Measurements from ENCODE around the gene MYBPC1.
A peak's percentile ranks its signal among the peaks of the same experiment; 100 is the strongest.

MYBPC1 gene

GRCh38 chr12:101599311-101599710 is 4.5 kb downstream of the MYBPC1 start:
- no peak for DNase-seq

GRCh38 chr12:101599771-101600484 is 5.2 kb downstream of the MYBPC1 start:
- no peak for DNase-seq

- DNase-seq: no peak
Observed at GRCh38 chr12:101604132-101604531, 9.4 kb downstream of the MYBPC1 start.

GRCh38 chr12:101607894-101608293 is 13.1 kb downstream of the MYBPC1 start:
- DNase-seq: no peak

- no peak for DNase-seq
Observed at GRCh38 chr12:101608301-101609133, 13.7 kb downstream of the MYBPC1 start.

- no peak for DNase-seq
Observed at GRCh38 chr12:101609198-101609597, 14.4 kb downstream of the MYBPC1 start.

GRCh38 chr12:101612160-101612916 is 17.6 kb downstream of the MYBPC1 start:
- DNase-seq: no peak

GRCh38 chr12:101616027-101616494 is 21.3 kb downstream of the MYBPC1 start:
- no peak for DNase-seq

- no peak for DNase-seq
Observed at GRCh38 chr12:101619026-101619786, 24.4 kb downstream of the MYBPC1 start.

- no peak for DNase-seq
Observed at GRCh38 chr12:101619858-101620761, 25.3 kb downstream of the MYBPC1 start.

GRCh38 chr12:101620762-101621133 is 26.0 kb downstream of the MYBPC1 start:
- no peak for DNase-seq

GRCh38 chr12:101628676-101629075 is 33.9 kb downstream of the MYBPC1 start:
- DNase-seq: no peak

- DNase-seq: no peak
Observed at GRCh38 chr12:101634724-101635123, 40.0 kb downstream of the MYBPC1 start.

- DNase-seq: no peak
Observed at GRCh38 chr12:101637936-101638335, 43.2 kb downstream of the MYBPC1 start.

- DNase-seq: peak; percentile 56
Observed at GRCh38 chr12:101642115-101643067, 47.6 kb downstream of the MYBPC1 start.

- no peak for DNase-seq
Observed at GRCh38 chr12:101647711-101648110, 52.9 kb downstream of the MYBPC1 start.

GRCh38 chr12:101648195-101648594 is 53.4 kb downstream of the MYBPC1 start:
- DNase-seq: no peak

- no peak for DNase-seq
Observed at GRCh38 chr12:101650346-101651117, 55.8 kb downstream of the MYBPC1 start.

- no peak for DNase-seq
Observed at GRCh38 chr12:101653030-101653429, 58.3 kb downstream of the MYBPC1 start.

Data from right kidney (tissue), 1 donor.